Loucy (cell line): ENCODE measurements around the gene DRAM1.

Experiments
- H2AFZ ChIP-seq: fragments of 200-600 bp; sonication (generic); 2 replicates; pipeline ENCODE4 v1.6.0; 2016; ENCODE audit warnings: antibody characterized with exemption, mild to moderate bottlenecking, low read length, moderate library complexity
- H3F3A ChIP-seq: fragments of 200-600 bp; 2 replicates; pipeline ENCODE4 v1.6.0; 2016; ENCODE audit warnings: antibody characterized with exemption, low read depth, mild to moderate bottlenecking
- H3K27me3 ChIP-seq: fragments of 200-600 bp; sonication (generic); 2 replicates; pipeline ENCODE4 v1.6.1; 2014; ENCODE audit warnings: low read length, mild to moderate bottlenecking; ENCODE audit not compliant: insufficient read depth, poor library complexity, severe bottlenecking
- H3K36me3 ChIP-seq: fragments of 200-600 bp; sonication (generic); 2 replicates; pipeline ENCODE4 v1.6.1; 2016; ENCODE audit warnings: low read length; ENCODE audit not compliant: insufficient read depth
- H3K4me1 ChIP-seq: fragments of 200-600 bp; sonication (generic); 2 replicates; pipeline ENCODE4 v1.5.1; 2014; ENCODE audit warnings: low read length, mild to moderate bottlenecking; ENCODE audit not compliant: insufficient read depth, poor library complexity, severe bottlenecking
- H3K4me2 ChIP-seq: fragments of 200-600 bp; sonication (generic); 2 replicates; pipeline ENCODE4 v1.6.0; 2014; ENCODE audit warnings: antibody characterized with exemption, low read length, low read depth, mild to moderate bottlenecking; ENCODE audit not compliant: poor library complexity, severe bottlenecking
- H3K4me3 ChIP-seq: fragments of 200-600 bp; sonication (generic); 2 replicates; pipeline ENCODE4 v1.5.1; 2014; ENCODE audit warnings: low read length, mild to moderate bottlenecking, mixed read lengths; ENCODE audit not compliant: poor library complexity, severe bottlenecking
- H3K79me2 ChIP-seq: fragments of 200-600 bp; sonication (generic); 2 replicates; pipeline ENCODE4 v1.6.1; 2014; ENCODE audit warnings: low read length; ENCODE audit not compliant: insufficient read depth
- H3K9ac ChIP-seq: fragments of 200-600 bp; sonication (generic); 2 replicates; pipeline ENCODE4 v1.6.0; 2014; ENCODE audit warnings: mild to moderate bottlenecking, low read depth, low read length, moderate library complexity; ENCODE audit not compliant: poor library complexity, severe bottlenecking
- H3K9me2 ChIP-seq: fragments of 200-600 bp; sonication (generic); replicated peaks from 2 replicates; pipeline ENCODE4 v1.6.1; 2016; ENCODE audit warnings: low read depth, low read length, mixed read lengths
- H3K9me3 ChIP-seq: fragments of 200-600 bp; sonication (generic); 2 replicates; pipeline ENCODE4 v1.6.1; 2014; ENCODE audit warnings: mild to moderate bottlenecking, antibody characterized with exemption, low read length, low read depth; ENCODE audit not compliant: insufficient read depth
- H4K20me1 ChIP-seq: fragments of 200-600 bp; sonication (generic); 2 replicates; pipeline ENCODE4 v1.6.0; 2014; ENCODE audit warnings: antibody characterized with exemption, low read length, mild to moderate bottlenecking; ENCODE audit not compliant: insufficient read depth, poor library complexity, severe bottlenecking
- EZH2phosphoT487 ChIP-seq: fragments of 200-600 bp; IDR thresholded peaks from 2 replicates; pipeline ENCODE4 v1.6.1; 2018; ENCODE audit warnings: antibody characterized with exemption, mild to moderate bottlenecking, moderate library complexity, borderline replicate concordance
- TF ChIP-seq, protein P1 (sequence below): fragments of 200-600 bp; sonication (generic); conservative IDR thresholded peaks from 2 replicates; pipeline ENCODE4 v1.5.1; 2014; ENCODE audit warnings: mild to moderate bottlenecking, antibody characterized with exemption, low read length

The DRAM1 gene

DNA sequence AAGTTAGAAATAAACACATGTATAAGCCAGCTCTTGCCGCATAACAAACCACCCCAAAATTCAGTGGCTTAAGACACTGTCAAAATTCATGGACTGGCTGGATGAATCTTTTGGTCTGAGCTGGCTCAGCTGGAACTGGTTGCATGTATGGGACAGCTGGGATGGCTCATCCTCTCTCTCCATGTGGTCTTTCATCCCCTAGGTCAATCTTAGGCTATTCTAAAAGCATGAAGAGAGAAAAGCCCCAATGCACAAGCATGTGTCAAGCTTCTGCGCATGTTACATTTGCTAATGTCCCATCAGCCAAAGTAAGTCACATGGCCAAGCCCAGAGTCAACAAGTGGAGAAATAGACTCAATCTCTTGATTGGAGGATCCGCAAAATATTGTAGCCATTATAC lies 71.0 kb downstream of the DRAM1 start:
- Histone ChIP-seq H3K79me2 (no peaks in the 10 kb centered on the region), H3K36me3 (no peaks in the 10 kb centered on the region), H3K4me1 (no peaks in the 10 kb centered on the region), H3K4me3 (no peak overlapping the region), H3K9me3 (no peaks in the 10 kb centered on the region), H3K9me2 (no peaks in the 10 kb centered on the region), H3K27me3 (no peaks in the 10 kb centered on the region), H2AFZ (no peak overlapping the region), H3K4me2 (no peak overlapping the region), H3F3A (no peaks in the 10 kb centered on the region), H3K9ac (no peak overlapping the region), H4K20me1 (no peaks in the 10 kb centered on the region)
- no peak for TF ChIP-seq EZH2phosphoT487
- TF ChIP-seq, protein P1, sequence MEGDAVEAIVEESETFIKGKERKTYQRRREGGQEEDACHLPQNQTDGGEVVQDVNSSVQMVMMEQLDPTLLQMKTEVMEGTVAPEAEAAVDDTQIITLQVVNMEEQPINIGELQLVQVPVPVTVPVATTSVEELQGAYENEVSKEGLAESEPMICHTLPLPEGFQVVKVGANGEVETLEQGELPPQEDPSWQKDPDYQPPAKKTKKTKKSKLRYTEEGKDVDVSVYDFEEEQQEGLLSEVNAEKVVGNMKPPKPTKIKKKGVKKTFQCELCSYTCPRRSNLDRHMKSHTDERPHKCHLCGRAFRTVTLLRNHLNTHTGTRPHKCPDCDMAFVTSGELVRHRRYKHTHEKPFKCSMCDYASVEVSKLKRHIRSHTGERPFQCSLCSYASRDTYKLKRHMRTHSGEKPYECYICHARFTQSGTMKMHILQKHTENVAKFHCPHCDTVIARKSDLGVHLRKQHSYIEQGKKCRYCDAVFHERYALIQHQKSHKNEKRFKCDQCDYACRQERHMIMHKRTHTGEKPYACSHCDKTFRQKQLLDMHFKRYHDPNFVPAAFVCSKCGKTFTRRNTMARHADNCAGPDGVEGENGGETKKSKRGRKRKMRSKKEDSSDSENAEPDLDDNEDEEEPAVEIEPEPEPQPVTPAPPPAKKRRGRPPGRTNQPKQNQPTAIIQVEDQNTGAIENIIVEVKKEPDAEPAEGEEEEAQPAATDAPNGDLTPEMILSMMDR = no peak

DNA sequence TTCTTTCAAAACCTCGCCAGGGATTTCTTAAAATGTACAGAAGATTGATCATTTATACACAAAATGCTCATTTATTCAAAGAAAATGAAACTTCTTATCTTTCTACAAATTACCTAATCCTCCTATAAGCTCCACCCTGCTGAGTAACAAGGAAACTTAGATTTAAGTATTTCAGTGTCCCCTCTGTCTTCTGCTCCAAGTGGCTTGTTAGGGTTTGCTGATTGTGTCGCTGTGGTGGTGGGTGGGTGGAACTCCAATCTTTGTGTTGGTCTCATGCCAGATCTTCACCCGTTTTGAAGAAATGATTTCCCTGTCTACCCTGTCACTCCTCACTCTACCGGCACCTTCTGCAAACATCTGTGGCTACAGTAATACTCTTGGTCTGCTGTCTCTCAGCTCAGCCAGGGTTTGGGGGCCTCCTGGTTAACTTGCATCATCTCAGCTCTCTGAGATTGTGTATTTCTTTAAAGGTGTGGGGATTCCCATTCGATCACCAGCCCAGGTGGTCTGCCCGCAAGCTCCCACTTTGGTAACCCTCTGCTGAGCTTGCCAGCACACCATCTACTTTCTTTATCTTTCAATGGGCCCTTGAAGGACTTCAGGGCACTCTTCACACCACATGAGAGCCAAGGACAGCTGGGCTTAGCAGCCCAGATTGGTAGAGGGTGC lies 73.8 kb downstream of the DRAM1 start:
- H3F3A ChIP-seq = no peaks in the 10 kb centered on the region
- no peaks in the 10 kb centered on the region for H3K27me3 ChIP-seq
- TF ChIP-seq EZH2phosphoT487 = no peak
- TF ChIP-seq, protein P1 = no peak
- no peaks in the 10 kb centered on the region for H3K9me2 ChIP-seq
- H3K9ac ChIP-seq = no peak overlapping the region
- no peaks in the 10 kb centered on the region for H3K4me1 ChIP-seq
- no peak overlapping the region for H2AFZ ChIP-seq
- no peaks in the 10 kb centered on the region for H3K9me3 ChIP-seq
- H3K79me2 ChIP-seq = no peaks in the 10 kb centered on the region
- no peaks in the 10 kb centered on the region for H3K36me3 ChIP-seq
- no peaks in the 10 kb centered on the region for H4K20me1 ChIP-seq
- no peak overlapping the region for H3K4me2 ChIP-seq
- H3K4me3 ChIP-seq = no peak overlapping the region

GRCh38 chr12:101954113-101954512 lies 76.7 kb downstream of the DRAM1 start:
- Histone ChIP-seq H3K4me1 (no peaks in the 10 kb centered on the region), H2AFZ (no peak overlapping the region), H3K9me2 (no peaks in the 10 kb centered on the region), H3K4me2 (no peak overlapping the region), H3K27me3 (no peaks in the 10 kb centered on the region), H3F3A (no peaks in the 10 kb centered on the region), H3K79me2 (no peaks in the 10 kb centered on the region), H4K20me1 (no peaks in the 10 kb centered on the region), H3K4me3 (no peak overlapping the region), H3K9me3 (no peaks in the 10 kb centered on the region), H3K36me3 (no peaks in the 10 kb centered on the region), H3K9ac (no peak overlapping the region)
- TF ChIP-seq EZH2phosphoT487 = no peak
- TF ChIP-seq, protein P1 = no peak
